GM12891 (cell line): ENCODE data around the gene PLCB1.

Source experiments
- POLR2A ChIP-seq: IDR thresholded peaks from 2 replicates; pipeline ENCODE4 v1.6.1; 2011; ENCODE audit warnings: low read depth, low read length, control low read depth
- TAF1 ChIP-seq: IDR thresholded peaks from 2 replicates; pipeline ENCODE4 v1.6.1; 2011; ENCODE audit warnings: low read depth, low read length, control low read depth

DNA sequence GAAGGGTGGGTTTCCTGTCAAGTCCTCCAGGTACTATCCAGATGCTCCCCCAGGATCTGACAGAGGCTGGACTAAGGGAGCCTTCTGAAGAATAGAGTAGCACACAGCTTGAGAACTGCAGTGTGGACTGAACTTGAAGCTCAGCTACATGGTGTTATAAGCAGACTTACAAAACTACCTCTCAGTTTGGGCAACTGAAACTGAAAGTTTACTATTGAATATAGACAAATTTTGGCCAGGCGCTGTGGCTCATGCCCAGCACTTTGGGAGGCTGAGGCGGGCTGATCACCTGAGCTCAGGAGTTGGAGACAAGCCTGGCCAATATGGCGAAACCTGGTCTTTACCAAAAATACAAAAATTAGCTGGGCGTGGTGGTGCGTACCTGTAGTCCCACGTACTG is 348.5 kb downstream of the PLCB1 start:
- TF ChIP-seq TAF1: no peak
- TF ChIP-seq POLR2A: no peak
